ENCODE results near the gene ABCC1. TPM values are rescaled to one million over a fixed set of nuclear protein-coding genes. Genes with fewer than 3 reads are reported as not detected.

Gene ABCC1
- polyA plus RNA-seq, 3 donors = 1.4 to 23.6 (median 3.0) TPM

DNA sequence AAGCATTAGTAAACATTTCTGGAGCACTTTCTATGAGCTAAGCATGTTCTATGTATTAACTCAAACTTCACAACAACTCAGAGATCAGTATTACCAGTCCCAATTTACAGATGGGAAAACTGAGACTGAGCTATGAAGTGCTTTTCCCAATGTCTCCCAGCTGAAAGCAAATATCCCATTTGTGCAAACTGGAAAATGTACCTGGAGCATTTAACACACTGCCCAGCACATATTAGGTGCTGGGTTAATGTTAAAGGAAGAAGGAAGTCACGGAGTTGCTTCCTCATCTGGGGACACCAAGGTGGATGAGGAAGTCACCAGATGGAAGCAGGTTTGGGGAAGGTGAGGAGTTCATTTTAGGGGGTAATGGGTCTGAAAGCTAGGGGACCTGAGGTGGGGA, 207.8 kb downstream of the ABCC1 start:
- peaks cover 21 to 39% (median 31%) of the 10 kb centered on the region in 7 donors for H3K9me3 Mint-ChIP-seq
- no peak overlapping the region for H3K4me2 ChIP-seq (replicated peaks; ENCODE audit: extremely low read depth, low read length, poor library complexity, severe bottlenecking)
- peaks cover 12 to 47% of the 10 kb centered on the region in 2 donors for H3K36me3 ChIP-seq (replicated peaks in 1 of 2; ENCODE audit: control insufficient read depth in 1 of 2, insufficient read depth in 2 of 2, low read length in 2 of 2)
- 67% methylated on average over 1 of the region's 1 CpG for WGBS (ENCODE audit: insufficient coverage)
- peaks cover 0 to 2% (median 0%) of the 10 kb centered on the region in 3 donors for H3K27me3 Mint-ChIP-seq (ENCODE audit: low read depth in 3 of 3)
- H3K27me3 ChIP-seq (ENCODE audit: control insufficient read depth in 2 of 2, insufficient read depth in 2 of 2, low read length in 2 of 2) = no peaks in the 10 kb centered on the region
- no peaks in the 10 kb centered on the region for H3K79me2 ChIP-seq (ENCODE audit: insufficient read depth, low read length)
- H3K4me1 ChIP-seq (ENCODE audit: control insufficient read depth in 1 of 2, insufficient read depth in 2 of 2, low read length in 2 of 2) = no peaks in the 10 kb centered on the region
- intact Hi-C loops (cut with micrococcal nuclease) = no loop called here
- no peaks in the 10 kb centered on the region for H4K20me1 ChIP-seq (ENCODE audit: insufficient read depth, low read length)
- H3K9ac ChIP-seq (ENCODE audit: insufficient read depth, low read length, poor library complexity, severe bottlenecking) = no peak overlapping the region
- H3K4me3 Mint-ChIP-seq = no peak overlapping the region
- TF ChIP-seq, protein P1, sequence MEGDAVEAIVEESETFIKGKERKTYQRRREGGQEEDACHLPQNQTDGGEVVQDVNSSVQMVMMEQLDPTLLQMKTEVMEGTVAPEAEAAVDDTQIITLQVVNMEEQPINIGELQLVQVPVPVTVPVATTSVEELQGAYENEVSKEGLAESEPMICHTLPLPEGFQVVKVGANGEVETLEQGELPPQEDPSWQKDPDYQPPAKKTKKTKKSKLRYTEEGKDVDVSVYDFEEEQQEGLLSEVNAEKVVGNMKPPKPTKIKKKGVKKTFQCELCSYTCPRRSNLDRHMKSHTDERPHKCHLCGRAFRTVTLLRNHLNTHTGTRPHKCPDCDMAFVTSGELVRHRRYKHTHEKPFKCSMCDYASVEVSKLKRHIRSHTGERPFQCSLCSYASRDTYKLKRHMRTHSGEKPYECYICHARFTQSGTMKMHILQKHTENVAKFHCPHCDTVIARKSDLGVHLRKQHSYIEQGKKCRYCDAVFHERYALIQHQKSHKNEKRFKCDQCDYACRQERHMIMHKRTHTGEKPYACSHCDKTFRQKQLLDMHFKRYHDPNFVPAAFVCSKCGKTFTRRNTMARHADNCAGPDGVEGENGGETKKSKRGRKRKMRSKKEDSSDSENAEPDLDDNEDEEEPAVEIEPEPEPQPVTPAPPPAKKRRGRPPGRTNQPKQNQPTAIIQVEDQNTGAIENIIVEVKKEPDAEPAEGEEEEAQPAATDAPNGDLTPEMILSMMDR (IDR thresholded peaks at IDR 0.05) = no peak
- no peak overlapping the region for H3K27ac Mint-ChIP-seq
- no peaks in the 10 kb centered on the region for H3K4me1 Mint-ChIP-seq
- peaks cover 22 to 24% of the 10 kb centered on the region in 2 donors for H3K9me3 ChIP-seq (replicated peaks in 1 of 2; ENCODE audit: control insufficient read depth in 1 of 2, insufficient read depth in 1 of 2, low read length in 2 of 2)
- H2AFZ ChIP-seq (ENCODE audit: insufficient read depth, low read depth, low read length, poor library complexity, severe bottlenecking) = no peak overlapping the region
- H3K36me3 Mint-ChIP-seq = peaks cover 46 to 56% of the 10 kb centered on the region in 2 donors
- no peak for DNase-seq
- no peak overlapping the region for H3K4me3 ChIP-seq (replicated peaks in 1 of 3; ENCODE audit: low read depth in 2 of 3, low read length in 3 of 3)
- no peak overlapping the region for H3K27ac ChIP-seq (ENCODE audit: low read depth in 1 of 2, low read length in 2 of 2)

DNA sequence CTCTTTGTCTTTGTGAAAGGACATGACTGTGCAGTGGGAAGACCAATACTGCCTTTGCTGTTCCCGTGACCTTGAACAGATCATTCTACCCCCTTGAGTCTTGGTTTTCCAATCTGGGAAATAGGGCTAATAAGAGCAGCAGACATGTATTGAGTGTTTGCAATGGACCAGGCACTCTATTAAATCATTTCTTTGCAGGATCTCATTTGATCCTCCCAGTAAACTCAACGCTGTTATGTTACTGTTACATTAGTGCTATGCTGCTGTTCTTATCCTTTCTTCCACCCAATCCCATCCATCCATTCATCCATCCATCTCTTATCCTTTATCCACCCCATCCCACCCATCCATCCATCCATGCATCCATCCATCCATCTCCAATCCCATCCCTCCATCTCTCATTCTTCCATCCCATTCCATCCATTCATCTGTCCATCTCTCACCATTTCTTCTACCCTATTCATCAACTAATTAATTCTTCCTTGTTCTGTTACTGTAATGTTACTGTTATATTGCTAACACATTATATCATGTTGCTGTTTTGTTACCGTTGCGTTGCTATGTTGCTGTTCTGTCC, 208.8 kb downstream of the ABCC1 start:
- H3K79me2 ChIP-seq (ENCODE audit: insufficient read depth, low read length) = no peaks in the 10 kb centered on the region
- H3K27me3 Mint-ChIP-seq (ENCODE audit: low read depth in 3 of 3) = peaks cover 0 to 2% (median 0%) of the 10 kb centered on the region in 3 donors
- no CpG with 5 or more reads among the region's 4 CpGs for WGBS (ENCODE audit: insufficient coverage)
- no peaks in the 10 kb centered on the region for H3K27me3 ChIP-seq (ENCODE audit: control insufficient read depth in 2 of 2, insufficient read depth in 2 of 2, low read length in 2 of 2)
- H3K9ac ChIP-seq (ENCODE audit: insufficient read depth, low read length, poor library complexity, severe bottlenecking) = no peak overlapping the region
- no peaks in the 10 kb centered on the region for H3K4me1 ChIP-seq (ENCODE audit: control insufficient read depth in 1 of 2, insufficient read depth in 2 of 2, low read length in 2 of 2)
- no peak overlapping the region for H2AFZ ChIP-seq (ENCODE audit: insufficient read depth, low read depth, low read length, poor library complexity, severe bottlenecking)
- no peak overlapping the region for H3K27ac Mint-ChIP-seq
- peaks cover 12 to 57% of the 10 kb centered on the region in 2 donors for H3K36me3 ChIP-seq (replicated peaks in 1 of 2; ENCODE audit: control insufficient read depth in 1 of 2, insufficient read depth in 2 of 2, low read length in 2 of 2)
- peaks cover 56 to 59% of the 10 kb centered on the region in 2 donors for H3K36me3 Mint-ChIP-seq
- TF ChIP-seq, protein P1 (IDR thresholded peaks at IDR 0.05) = no peak
- DNase-seq = no peak
- no peaks in the 10 kb centered on the region for H3K4me1 Mint-ChIP-seq
- no peaks in the 10 kb centered on the region for H4K20me1 ChIP-seq (ENCODE audit: insufficient read depth, low read length)
- no peak overlapping the region for H3K4me3 ChIP-seq (replicated peaks in 1 of 3; ENCODE audit: low read depth in 2 of 3, low read length in 3 of 3)
- H3K9me3 Mint-ChIP-seq = peaks cover 21 to 39% (median 32%) of the 10 kb centered on the region in 7 donors
- H3K9me3 ChIP-seq (replicated peaks in 1 of 2; ENCODE audit: control insufficient read depth in 1 of 2, insufficient read depth in 1 of 2, low read length in 2 of 2) = peaks cover 22 to 24% of the 10 kb centered on the region in 2 donors
- H3K4me3 Mint-ChIP-seq = no peak overlapping the region
- no peak overlapping the region for H3K27ac ChIP-seq (ENCODE audit: low read depth in 1 of 2, low read length in 2 of 2)
- no peak overlapping the region for H3K4me2 ChIP-seq (replicated peaks; ENCODE audit: extremely low read depth, low read length, poor library complexity, severe bottlenecking)
- intact Hi-C loops (cut with micrococcal nuclease) = no loop called here
